Measurements from ENCODE around the gene CACNA1A.

CACNA1A gene

GRCh38 chr19:13343514-13343913, 162.8 kb downstream of the CACNA1A start:
- POLR2A ChIA-PET, result no interaction called here
- CTCF ChIA-PET, result no interaction called here
- no peak for DNase-seq (ENCODE audit: extremely low spot score)
- TF ChIP-seq ZNF384 (IDR thresholded peaks at IDR 0.05), result no peak
- TF ChIP-seq LEF1 (IDR thresholded peaks at IDR 0.05; ENCODE audit: borderline replicate concordance), result no peak
- TF ChIP-seq L3MBTL2 (conservative IDR thresholded peaks at IDR 0.05), result no peak
- TF ChIP-seq ELF4 (IDR thresholded peaks at IDR 0.05), result no peak
- no peak for TF ChIP-seq HDGF (IDR thresholded peaks at IDR 0.05; ENCODE audit: borderline replicate concordance)
- TF ChIP-seq ARNT (IDR thresholded peaks at IDR 0.05), result no peak
- no peak for TF ChIP-seq CTBP1 (IDR thresholded peaks at IDR 0.05; ENCODE audit: borderline replicate concordance)
- TF ChIP-seq BHLHE40 (IDR thresholded peaks at IDR 0.05; ENCODE audit: borderline replicate concordance), result no peak
- no peak for TF ChIP-seq PKNOX1 (IDR thresholded peaks at IDR 0.05)
- no peak for TF ChIP-seq FOXM1 (IDR thresholded peaks at IDR 0.05; ENCODE audit: borderline replicate concordance)
- no peak for TF ChIP-seq TARDBP (IDR thresholded peaks at IDR 0.05)
- no peak for TF ChIP-seq FOXA1 (IDR thresholded peaks at IDR 0.05)
- no peak for TF ChIP-seq SUZ12 (IDR thresholded peaks at IDR 0.05)
- no peak for TF ChIP-seq NFRKB (IDR thresholded peaks at IDR 0.05)

DNA sequence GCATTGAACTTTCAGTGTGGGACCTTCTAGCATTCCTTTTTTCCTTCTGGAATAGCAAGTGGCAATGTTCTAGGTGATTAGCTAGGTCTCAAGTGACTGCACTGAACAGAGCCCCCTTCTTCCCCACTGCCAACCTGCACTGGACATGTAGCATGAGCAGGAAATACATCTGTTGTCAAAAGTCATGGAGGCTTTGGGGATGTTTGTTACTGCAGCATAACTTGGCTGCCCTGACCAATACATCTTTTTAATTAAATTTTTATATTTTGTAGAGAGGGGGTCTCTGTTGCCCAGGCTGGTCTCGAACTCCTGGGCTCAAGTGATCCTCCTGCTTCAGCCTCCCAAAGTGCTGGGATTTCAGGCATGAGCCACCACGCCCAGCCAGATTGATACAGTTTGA, 163.6 kb downstream of the CACNA1A start:
- DNase-seq (ENCODE audit: extremely low spot score), result no peak
- POLR2A ChIA-PET, result no interaction called here
- CTCF ChIA-PET, result no interaction called here
- TF ChIP-seq HDGF (IDR thresholded peaks at IDR 0.05; ENCODE audit: borderline replicate concordance) (no peak), ZNF384 (IDR thresholded peaks at IDR 0.05) (no peak), FOXA1 (IDR thresholded peaks at IDR 0.05) (no peak), CTBP1 (IDR thresholded peaks at IDR 0.05; ENCODE audit: borderline replicate concordance) (no peak), FOXM1 (IDR thresholded peaks at IDR 0.05; ENCODE audit: borderline replicate concordance) (no peak), ELF4 (IDR thresholded peaks at IDR 0.05) (no peak), NFRKB (IDR thresholded peaks at IDR 0.05) (no peak), SUZ12 (IDR thresholded peaks at IDR 0.05) (no peak), SP1 (IDR thresholded peaks at IDR 0.05) (no peak), ARNT (IDR thresholded peaks at IDR 0.05) (no peak), L3MBTL2 (conservative IDR thresholded peaks at IDR 0.05) (no peak), TARDBP (IDR thresholded peaks at IDR 0.05) (no peak), LEF1 (IDR thresholded peaks at IDR 0.05; ENCODE audit: borderline replicate concordance) (no peak), BHLHE40 (IDR thresholded peaks at IDR 0.05; ENCODE audit: borderline replicate concordance) (no peak), PKNOX1 (IDR thresholded peaks at IDR 0.05) (no peak), FOXK2 (IDR thresholded peaks at IDR 0.05) (no peak)

DNA sequence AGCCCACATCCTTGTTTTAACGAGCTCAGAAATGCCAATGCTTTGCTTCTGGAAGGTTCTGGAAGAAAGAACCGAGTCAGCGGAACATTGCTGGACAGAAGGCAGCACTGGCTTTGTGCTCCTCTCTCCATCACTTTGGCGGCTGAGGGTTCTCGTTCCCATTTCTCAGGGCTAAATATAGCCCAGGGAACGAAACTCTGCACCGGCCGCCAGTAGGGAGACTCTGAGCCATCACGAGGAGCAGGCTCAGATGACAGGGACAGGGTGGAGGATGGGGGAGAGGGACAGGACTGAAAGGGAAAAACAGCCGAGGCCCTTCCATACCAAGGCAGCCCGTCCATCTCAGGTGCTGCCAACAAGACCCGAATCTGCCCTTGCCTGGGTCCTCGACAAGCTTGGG, 166.4 kb downstream of the CACNA1A start:
- ChIA-PET CTCF (interaction anchor here (0.6 to 0.7 kb wide), 2 partner anchors 58 to 88 kb away, joined by 4 to 7 read pairs; no protein-coding TSS in a partner anchor), POLR2A (no interaction called here)
- DNase-seq (ENCODE audit: extremely low spot score), result no peak
- TF ChIP-seq ZNF384 (IDR thresholded peaks at IDR 0.05) (no peak), LEF1 (IDR thresholded peaks at IDR 0.05; ENCODE audit: borderline replicate concordance) (no peak), ARNT (IDR thresholded peaks at IDR 0.05) (no peak), SP1 (IDR thresholded peaks at IDR 0.05) (no peak), FOXA1 (IDR thresholded peaks at IDR 0.05) (no peak), NFRKB (IDR thresholded peaks at IDR 0.05) (no peak), FOXM1 (IDR thresholded peaks at IDR 0.05; ENCODE audit: borderline replicate concordance) (no peak), L3MBTL2 (conservative IDR thresholded peaks at IDR 0.05) (no peak), PKNOX1 (IDR thresholded peaks at IDR 0.05) (no peak), ELF4 (IDR thresholded peaks at IDR 0.05) (no peak)

GRCh38 chr19:13337181-13337580, 169.1 kb downstream of the CACNA1A start:
- no peak for TF ChIP-seq TARDBP (IDR thresholded peaks at IDR 0.05)
- TF ChIP-seq ARNT (IDR thresholded peaks at IDR 0.05), result no peak
- TF ChIP-seq HDGF (IDR thresholded peaks at IDR 0.05; ENCODE audit: borderline replicate concordance), result no peak
- TF ChIP-seq SP1 (IDR thresholded peaks at IDR 0.05), result no peak
- no peak for TF ChIP-seq L3MBTL2 (conservative IDR thresholded peaks at IDR 0.05)
- no peak for TF ChIP-seq ELF4 (IDR thresholded peaks at IDR 0.05)
- no peak for TF ChIP-seq NFRKB (IDR thresholded peaks at IDR 0.05)
- TF ChIP-seq BHLHE40 (IDR thresholded peaks at IDR 0.05; ENCODE audit: borderline replicate concordance), result no peak
- TF ChIP-seq FOXA1 (IDR thresholded peaks at IDR 0.05), result no peak
- no peak for TF ChIP-seq FOXK2 (IDR thresholded peaks at IDR 0.05)
- no peak for TF ChIP-seq ZNF384 (IDR thresholded peaks at IDR 0.05)
- no peak for TF ChIP-seq CTBP1 (IDR thresholded peaks at IDR 0.05; ENCODE audit: borderline replicate concordance)
- TF ChIP-seq SUZ12 (IDR thresholded peaks at IDR 0.05), result no peak
- no peak for TF ChIP-seq FOXM1 (IDR thresholded peaks at IDR 0.05; ENCODE audit: borderline replicate concordance)
- TF ChIP-seq LEF1 (IDR thresholded peaks at IDR 0.05; ENCODE audit: borderline replicate concordance), result no peak
- ChIA-PET CTCF (no interaction called here), POLR2A (no interaction called here)
- no peak for DNase-seq (ENCODE audit: extremely low spot score)

DNA sequence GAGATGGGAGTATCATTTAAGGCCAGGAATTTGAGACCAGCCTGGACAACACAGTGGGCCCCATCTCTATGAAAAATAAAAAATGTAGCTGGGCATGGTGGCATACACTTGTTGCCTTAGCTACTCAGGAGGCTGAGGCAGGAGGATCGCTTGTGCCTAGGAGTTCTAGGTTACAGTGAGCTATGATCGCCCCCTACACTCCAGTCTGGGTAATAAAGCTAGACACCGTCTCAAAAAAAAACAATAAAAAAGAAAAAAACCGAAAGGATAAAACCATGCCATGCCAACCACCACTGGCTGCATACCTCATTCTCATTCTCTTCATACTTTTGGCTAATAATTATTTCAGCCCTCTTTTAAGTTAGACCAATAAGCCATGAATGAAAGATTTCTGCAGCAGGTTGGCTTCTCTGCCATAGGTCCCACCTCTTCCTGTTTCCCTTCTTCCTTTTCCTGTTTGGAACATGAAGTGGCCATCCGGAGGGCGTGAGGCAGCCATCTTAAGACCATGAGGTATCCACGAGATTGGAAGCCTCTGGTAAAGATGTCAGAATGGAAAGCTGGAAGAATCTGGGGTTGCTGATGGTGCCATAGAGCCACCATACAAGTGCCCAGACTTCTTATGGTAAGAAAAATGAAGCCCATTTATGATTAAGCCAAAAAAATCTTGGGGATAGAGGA, 171.3 kb downstream of the CACNA1A start:
- DNase-seq (ENCODE audit: extremely low spot score), result no peak
- POLR2A ChIA-PET, result no interaction called here
- CTCF ChIA-PET, result interaction anchor here (1.3 kb wide), 1 partner anchor 57 kb away, joined by 3 read pairs; no protein-coding TSS in a partner anchor
- TF ChIP-seq L3MBTL2 (conservative IDR thresholded peaks at IDR 0.05), result peak; percentile 33; the same call in 1 of the 2 replicates
- no peak for TF ChIP-seq ZNF384 (IDR thresholded peaks at IDR 0.05)

DNA sequence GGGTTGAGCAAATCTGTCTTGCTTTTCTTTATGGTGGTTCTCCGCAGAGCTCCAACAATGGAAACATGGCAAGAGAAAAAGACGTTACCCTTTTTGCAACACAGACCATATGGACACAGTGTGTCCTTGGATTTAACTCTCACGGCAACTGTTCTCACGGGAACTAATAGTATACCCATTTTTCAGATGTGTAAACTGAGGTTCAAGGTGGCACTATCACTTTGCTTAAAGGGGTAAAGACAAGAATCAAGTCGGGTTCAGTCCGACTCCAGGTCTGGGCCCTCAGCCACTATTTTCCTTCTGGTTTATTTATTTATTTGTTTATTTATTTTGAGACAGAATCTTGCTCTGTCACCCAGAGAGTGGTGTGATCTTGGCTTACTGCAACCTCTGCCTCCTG, 176.0 kb downstream of the CACNA1A start:
- no peak for TF ChIP-seq ELF4 (IDR thresholded peaks at IDR 0.05)
- TF ChIP-seq FOXK2 (IDR thresholded peaks at IDR 0.05), result no peak
- TF ChIP-seq PKNOX1 (IDR thresholded peaks at IDR 0.05), result no peak
- TF ChIP-seq SUZ12 (IDR thresholded peaks at IDR 0.05), result no peak
- TF ChIP-seq HDGF (IDR thresholded peaks at IDR 0.05; ENCODE audit: borderline replicate concordance), result no peak
- TF ChIP-seq ARNT (IDR thresholded peaks at IDR 0.05), result no peak
- no peak for TF ChIP-seq FOXA1 (IDR thresholded peaks at IDR 0.05)
- TF ChIP-seq LEF1 (IDR thresholded peaks at IDR 0.05; ENCODE audit: borderline replicate concordance), result no peak
- no peak for TF ChIP-seq L3MBTL2 (conservative IDR thresholded peaks at IDR 0.05)
- no peak for TF ChIP-seq ZNF384 (IDR thresholded peaks at IDR 0.05)
- no peak for TF ChIP-seq NFRKB (IDR thresholded peaks at IDR 0.05)
- no peak for TF ChIP-seq CTBP1 (IDR thresholded peaks at IDR 0.05; ENCODE audit: borderline replicate concordance)
- CTCF ChIA-PET, result interaction anchor here (0.6 to 1.6 kb wide), 2 partner anchors 52 to 98 kb away, joined by 3 to 4 read pairs; no protein-coding TSS in a partner anchor
- POLR2A ChIA-PET, result no interaction called here
- DNase-seq (ENCODE audit: extremely low spot score), result no peak
